Measurements from ENCODE around the gene VASN.

VASN gene

GRCh38 chr16:4426021-4426684, 54.5 kb downstream of the VASN start:
- no peak for DNase-seq (ENCODE audit: low read depth)

- no peak for DNase-seq (ENCODE audit: low read depth)
These were observed 55.2 kb downstream of the VASN start for GRCh38 chr16:4426722-4427372.

- no peak for DNase-seq (ENCODE audit: low read depth)
These were observed 56.9 kb downstream of the VASN start for GRCh38 chr16:4428500-4428899.

- DNase-seq (ENCODE audit: low read depth), result no peak
These were observed 59.4 kb downstream of the VASN start for GRCh38 chr16:4431023-4431422.

Measured in activated T-helper 1 cell treated with Interleukin-2 at 50 U/mL for 16 hours (primary cell).